Right atrium auricular region (tissue), 2 donors: ENCODE measurements around the gene LECT2. TPM values are rescaled to one million over a fixed set of nuclear protein-coding genes. Genes with fewer than 3 reads are reported as not detected.

Source experiments
- DNase-seq: peaks from one replicate; pipeline ENCODE4 v3.0.0-alpha.2; 2019; ENCODE audit warnings: low spot score
- H3K27ac ChIP-seq, 2 donors: fragments of 200-600 bp; sonication (generic); 1 replicate in 1 of 2; 2 replicates in 1 of 2; pipeline ENCODE4 v1.5.1; 2016 to 2019
- H3K27me3 ChIP-seq, 2 donors: fragments of 200-600 bp; sonication (generic); one replicate each; pipeline versions ENCODE4 v1.5.1 to v1.6.0; 2017 to 2019
- H3K36me3 ChIP-seq: fragments of 200-600 bp; sonication (generic); one replicate; pipeline ENCODE4 v1.5.1; 2016
- H3K4me1 ChIP-seq, 2 donors: fragments of 200-600 bp; sonication (generic); one replicate each; pipeline versions ENCODE4 v1.5.1 to v1.6.0; 2017 to 2019
- H3K4me3 ChIP-seq, 2 donors: fragments of 200-600 bp; sonication (generic); 1 replicate in 1 of 2; 2 replicates in 1 of 2; pipeline ENCODE4 v1.5.1; 2017 to 2019; ENCODE audit warnings: mild to moderate bottlenecking in 1 of 2, moderate library complexity in 1 of 2
- H3K9me3 ChIP-seq, 2 donors: fragments of 200-600 bp; sonication (generic); one replicate each; pipeline ENCODE4 v1.5.1; 2019
- total RNA-seq, 2 donors: library from RNA; depleted of rRNA; stranded (reverse); fragments of >200 nt; gene quantifications; one replicate each; pipeline ENCODE4 v1.1.0, GENCODE V29; 2016
- TF ChIP-seq, protein P1 (sequence below), 2 donors: fragments of 200-600 bp; sonication (generic); IDR thresholded peaks; one replicate each; pipeline ENCODE4 v1.5.1; 2019; ENCODE audit warnings: antibody characterized with exemption in 2 of 2

LECT2 gene
- total RNA-seq, 2 donors from 2014 or later: not detected

DNA sequence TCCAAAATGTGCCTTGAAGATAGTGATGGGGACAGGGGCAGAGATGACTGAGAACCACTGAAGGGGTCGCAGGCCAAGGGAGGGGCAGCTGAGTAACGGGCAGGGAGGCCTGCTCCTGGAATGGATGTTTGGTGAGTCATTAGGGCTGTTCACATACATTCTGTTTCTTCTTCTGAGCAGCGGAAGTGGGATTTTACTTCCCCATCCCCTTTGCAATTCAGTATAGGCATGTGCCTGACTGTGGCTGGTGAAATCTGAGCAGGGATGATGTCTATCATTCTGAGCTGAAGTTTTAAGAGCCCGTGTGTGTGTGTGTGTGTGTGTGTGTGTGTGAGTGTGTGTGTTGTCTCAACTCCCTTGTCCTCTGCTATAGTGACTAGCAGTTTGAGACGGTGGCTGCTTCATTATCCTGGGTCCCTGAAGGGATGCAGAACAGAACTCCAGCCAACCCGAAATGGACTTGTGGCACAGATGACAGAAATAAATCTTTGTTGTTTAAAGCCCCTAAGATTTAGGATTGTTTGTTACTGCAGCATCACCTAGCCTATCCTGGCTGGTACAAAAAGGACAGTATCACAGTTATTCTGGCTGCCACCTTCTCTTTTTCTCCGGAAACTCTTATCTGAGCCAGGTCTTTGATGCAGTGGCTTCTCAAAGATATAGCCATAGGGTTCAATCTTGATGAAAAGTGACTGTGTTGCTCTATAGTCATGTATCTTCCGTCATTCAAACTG, 44.8 kb upstream of the LECT2 start:
- Histone ChIP-seq H3K27me3 (no peaks in the 10 kb centered on the region), H3K4me1 (peaks cover 0 to 7% of the 10 kb centered on the region in 2 donors), H3K9me3 (no peaks in the 10 kb centered on the region), H3K27ac (no peak overlapping the region), H3K36me3 (no peaks in the 10 kb centered on the region), H3K4me3 (no peak overlapping the region)
- no peak for DNase-seq
- TF ChIP-seq, protein P1, sequence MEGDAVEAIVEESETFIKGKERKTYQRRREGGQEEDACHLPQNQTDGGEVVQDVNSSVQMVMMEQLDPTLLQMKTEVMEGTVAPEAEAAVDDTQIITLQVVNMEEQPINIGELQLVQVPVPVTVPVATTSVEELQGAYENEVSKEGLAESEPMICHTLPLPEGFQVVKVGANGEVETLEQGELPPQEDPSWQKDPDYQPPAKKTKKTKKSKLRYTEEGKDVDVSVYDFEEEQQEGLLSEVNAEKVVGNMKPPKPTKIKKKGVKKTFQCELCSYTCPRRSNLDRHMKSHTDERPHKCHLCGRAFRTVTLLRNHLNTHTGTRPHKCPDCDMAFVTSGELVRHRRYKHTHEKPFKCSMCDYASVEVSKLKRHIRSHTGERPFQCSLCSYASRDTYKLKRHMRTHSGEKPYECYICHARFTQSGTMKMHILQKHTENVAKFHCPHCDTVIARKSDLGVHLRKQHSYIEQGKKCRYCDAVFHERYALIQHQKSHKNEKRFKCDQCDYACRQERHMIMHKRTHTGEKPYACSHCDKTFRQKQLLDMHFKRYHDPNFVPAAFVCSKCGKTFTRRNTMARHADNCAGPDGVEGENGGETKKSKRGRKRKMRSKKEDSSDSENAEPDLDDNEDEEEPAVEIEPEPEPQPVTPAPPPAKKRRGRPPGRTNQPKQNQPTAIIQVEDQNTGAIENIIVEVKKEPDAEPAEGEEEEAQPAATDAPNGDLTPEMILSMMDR (IDR thresholded peaks at IDR 0.05): no peak

GRCh38 chr5:135998889-135999288, 44.1 kb upstream of the LECT2 start:
- Histone ChIP-seq H3K27ac (peak overlapping the region in 1 of 2 donors; percentile 0), H3K9me3 (no peaks in the 10 kb centered on the region), H3K27me3 (no peaks in the 10 kb centered on the region), H3K4me3 (no peak overlapping the region), H3K4me1 (peaks cover 0 to 11% of the 10 kb centered on the region in 2 donors), H3K36me3 (no peaks in the 10 kb centered on the region)
- DNase-seq: no peak
- TF ChIP-seq, protein P1 (IDR thresholded peaks at IDR 0.05): no peak

DNA sequence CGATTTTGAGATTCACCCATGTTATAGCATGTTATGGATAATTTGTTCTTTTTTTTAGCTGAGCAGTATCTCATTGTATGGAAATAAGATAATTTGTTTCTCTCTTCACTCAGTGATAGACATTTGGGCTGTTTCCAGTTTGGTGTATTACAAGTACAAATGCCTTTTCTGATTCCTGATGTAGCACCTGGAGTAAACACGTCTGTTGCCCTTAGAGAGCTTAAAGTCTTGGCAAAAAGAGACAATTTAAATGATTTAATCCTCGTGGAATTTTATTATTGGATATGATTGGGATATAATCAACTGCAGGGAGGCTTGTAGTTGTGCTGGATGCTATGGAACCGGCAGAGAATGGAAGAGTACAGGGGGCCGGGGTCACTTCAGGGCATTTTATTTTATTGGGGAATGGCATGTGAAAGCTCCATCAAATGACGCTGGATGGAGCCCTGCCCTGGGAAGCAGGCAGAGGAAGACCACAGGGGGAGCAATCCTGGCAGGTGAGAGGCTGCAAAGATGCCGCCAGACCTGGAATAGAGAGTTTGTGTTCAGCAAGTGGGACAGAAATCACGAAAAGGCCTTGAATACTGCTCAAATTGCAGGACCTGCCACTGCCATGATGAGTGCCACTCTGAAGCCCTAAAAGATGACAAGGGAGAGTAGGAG, 43.0 kb upstream of the LECT2 start:
- DNase-seq: no peak
- no peak overlapping the region for H3K4me3 ChIP-seq
- TF ChIP-seq, protein P1 (IDR thresholded peaks at IDR 0.05): no peak
- H3K27ac ChIP-seq: no peak overlapping the region
- H3K36me3 ChIP-seq: no peaks in the 10 kb centered on the region
- peaks cover 0 to 20% of the 10 kb centered on the region in 2 donors for H3K4me1 ChIP-seq
- no peaks in the 10 kb centered on the region for H3K9me3 ChIP-seq
- no peaks in the 10 kb centered on the region for H3K27me3 ChIP-seq

DNA sequence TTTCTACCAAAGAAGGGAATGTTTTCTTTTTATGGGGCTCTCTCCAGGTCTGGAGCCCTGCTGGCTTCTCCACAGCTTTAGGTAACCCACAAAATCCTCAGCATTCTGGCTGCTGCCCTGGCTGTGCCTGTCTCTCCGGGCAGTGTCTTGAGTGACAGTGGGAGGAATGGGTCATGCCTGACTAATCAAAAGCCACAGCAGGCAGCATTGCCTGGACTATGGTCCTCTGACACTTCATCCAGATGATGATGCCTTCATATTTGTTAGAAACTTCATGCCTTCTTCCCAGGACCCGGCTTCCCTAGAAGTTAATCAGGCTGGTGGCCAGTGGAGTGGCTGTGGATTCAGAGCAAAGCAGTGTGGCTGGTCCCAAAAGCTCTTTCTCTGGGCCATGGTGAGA, 41.8 kb upstream of the LECT2 start:
- no peak for DNase-seq
- Histone ChIP-seq H3K27me3 (no peaks in the 10 kb centered on the region), H3K36me3 (no peaks in the 10 kb centered on the region), H3K4me3 (no peak overlapping the region), H3K4me1 (peaks cover 0 to 18% of the 10 kb centered on the region in 2 donors), H3K9me3 (no peaks in the 10 kb centered on the region), H3K27ac (no peak overlapping the region)
- TF ChIP-seq, protein P1 (IDR thresholded peaks at IDR 0.05): no peak

- Histone ChIP-seq H3K36me3 (no peaks in the 10 kb centered on the region), H3K9me3 (no peaks in the 10 kb centered on the region), H3K4me1 (peaks cover 0 to 14% of the 10 kb centered on the region in 2 donors), H3K27me3 (no peaks in the 10 kb centered on the region), H3K27ac (no peak overlapping the region), H3K4me3 (no peak overlapping the region)
- no peak for DNase-seq
- TF ChIP-seq, protein P1 (IDR thresholded peaks at IDR 0.05): no peak
These were observed 41.2 kb upstream of the LECT2 start for GRCh38 chr5:135995976-135996375.
